HEK293T (cell line): Measurements from ENCODE around the gene NDE1.
A peak's percentile ranks its signal among the peaks of the same experiment; 100 is the strongest.
"Not testable (repeated sequence)": the region's sequence is repeated elsewhere in the genome, so short reads cannot be mapped to it uniquely, and the experiment has no call there.

ENCODE experiments used
- CTCF ChIA-PET: fragments of 350-600 bp; formaldehyde crosslinking; extraction: SDS; loops from one replicate; lab custom pipeline; 2021; ENCODE audit warnings: antibody characterized with exemption, inconsistent platforms; lab: Yijun Ruan, JAX
- POLR2A ChIA-PET: fragments of 350-600 bp; formaldehyde crosslinking; extraction: SDS; loops from one replicate; lab custom pipeline; 2020; ENCODE audit warnings: antibody characterized with exemption, inconsistent platforms; lab: Yijun Ruan, JAX
- DNase-seq: peaks from one replicate; pipeline ENCODE4 v3.0.0; 2012; ENCODE audit warnings: mixed read lengths; ENCODE audit errors: extremely low spot score
- ARNT ChIP-seq: fragments of 450-650 bp; IDR thresholded peaks from 2 replicates; pipeline ENCODE4 v1.6.1; 2017; ENCODE audit warnings: mild to moderate bottlenecking
- BHLHE40 ChIP-seq: fragments of 450-650 bp; IDR thresholded peaks from 2 replicates; pipeline ENCODE4 v1.6.1; 2016; ENCODE audit warnings: mild to moderate bottlenecking, moderate library complexity, borderline replicate concordance
- CTBP1 ChIP-seq: fragments of 450-650 bp; IDR thresholded peaks from 2 replicates; pipeline ENCODE4 v1.6.1; 2016; ENCODE audit warnings: borderline replicate concordance
- ELF4 ChIP-seq: fragments of 450-650 bp; IDR thresholded peaks from 2 replicates; pipeline ENCODE4 v1.6.1; 2017; ENCODE audit warnings: antibody characterized with exemption
- FOXA1 ChIP-seq: fragments of 450-650 bp; IDR thresholded peaks from 2 replicates; pipeline ENCODE4 v1.6.1; 2016; ENCODE audit warnings: mild to moderate bottlenecking
- FOXK2 ChIP-seq: fragments of 450-650 bp; IDR thresholded peaks from 2 replicates; pipeline ENCODE4 v1.6.1; 2016; ENCODE audit warnings: mild to moderate bottlenecking
- FOXM1 ChIP-seq: fragments of 450-650 bp; IDR thresholded peaks from 2 replicates; pipeline ENCODE4 v1.6.1; 2017; ENCODE audit warnings: mild to moderate bottlenecking, borderline replicate concordance
- HDGF ChIP-seq: fragments of 450-650 bp; IDR thresholded peaks from 2 replicates; pipeline ENCODE4 v1.6.1; 2017; ENCODE audit warnings: antibody characterized with exemption, borderline replicate concordance
- L3MBTL2 ChIP-seq: fragments of 450-650 bp; conservative IDR thresholded peaks from 2 replicates; pipeline ENCODE4 v1.6.1; 2016; ENCODE audit warnings: mild to moderate bottlenecking
- LEF1 ChIP-seq: fragments of 450-650 bp; IDR thresholded peaks from 2 replicates; pipeline ENCODE4 v1.6.1; 2017; ENCODE audit warnings: mild to moderate bottlenecking, borderline replicate concordance
- NFRKB ChIP-seq: fragments of 450-650 bp; IDR thresholded peaks from 2 replicates; pipeline ENCODE4 v1.6.1; 2016; ENCODE audit warnings: mild to moderate bottlenecking, moderate library complexity
- PKNOX1 ChIP-seq: fragments of 450-650 bp; IDR thresholded peaks from 2 replicates; pipeline ENCODE4 v1.6.1; 2016
- SP1 ChIP-seq: fragments of 450-650 bp; IDR thresholded peaks from 2 replicates; pipeline ENCODE4 v1.6.1; 2017
- SUZ12 ChIP-seq: fragments of 450-650 bp; IDR thresholded peaks from 2 replicates; pipeline ENCODE4 v1.6.1; 2016; ENCODE audit warnings: mild to moderate bottlenecking
- TARDBP ChIP-seq: fragments of 450-650 bp; IDR thresholded peaks from 2 replicates; pipeline ENCODE4 v1.6.1; 2016
- ZNF384 ChIP-seq: fragments of 450-650 bp; IDR thresholded peaks from 2 replicates; pipeline ENCODE4 v1.6.1; 2016

The NDE1 gene

GRCh38 chr16:15647294-15648014, 2.6 kb upstream of the NDE1 start:
- ChIA-PET CTCF (no interaction called here), POLR2A (no interaction called here)
- DNase-seq, result no peak
- TF ChIP-seq FOXK2, result no peak

GRCh38 chr16:15648135-15648730, 1.8 kb upstream of the NDE1 start:
- no peak for DNase-seq
- POLR2A ChIA-PET, result no interaction called here
- TF ChIP-seq FOXA1, result no peak
- TF ChIP-seq FOXM1, result no peak
- TF ChIP-seq SP1, result no peak
- TF ChIP-seq ELF4, result no peak
- TF ChIP-seq ZNF384, result no peak
- TF ChIP-seq FOXK2, result no peak
- no peak for TF ChIP-seq ARNT
- no peak for TF ChIP-seq LEF1
- no peak for TF ChIP-seq BHLHE40
- TF ChIP-seq L3MBTL2, result no peak
- TF ChIP-seq PKNOX1, result no peak
- no peak for TF ChIP-seq TARDBP
- TF ChIP-seq SUZ12, result no peak
- CTCF ChIA-PET, result no interaction called here

- POLR2A ChIA-PET, DNase-seq: not testable (repeated sequence)
- CTCF ChIA-PET, result interaction anchor here (1.1 kb wide), 1 partner anchor 160 kb away, joined by 7 read pairs; no protein-coding TSS in a partner anchor
- TF ChIP-seq TARDBP, result 0 out of 2 replicates have a peak, but pooled peaks have one; percentile 22
Measured at GRCh38 chr16:15649311-15649710, 734 bp upstream of the NDE1 start.

GRCh38 chr16:15649727-15650018, 372 bp upstream of the NDE1 start:
- CTCF ChIA-PET, result interaction anchor here (1.1 kb wide), 1 partner anchor 161 kb away, joined by 7 read pairs; no protein-coding TSS in a partner anchor
- POLR2A ChIA-PET, result no interaction called here
- DNase-seq, result no peak
- no peak for TF ChIP-seq BHLHE40
- TF ChIP-seq LEF1, result no peak
- TF ChIP-seq CTBP1, result no peak
- TF ChIP-seq ZNF384, result no peak
- no peak for TF ChIP-seq L3MBTL2
- no peak for TF ChIP-seq FOXA1
- TF ChIP-seq ARNT, result no peak
- TF ChIP-seq SP1, result no peak
- no peak for TF ChIP-seq HDGF
- no peak for TF ChIP-seq ELF4
- TF ChIP-seq FOXM1, result no peak
- TF ChIP-seq TARDBP, result no peak
- TF ChIP-seq PKNOX1, result no peak
- TF ChIP-seq NFRKB, result no peak

- DNase-seq, result peak; percentile 19
- TF ChIP-seq HDGF (no peak), L3MBTL2 (0 out of 2 replicates have a peak, but pooled peaks have one; percentile 29)
- ChIA-PET POLR2A (interaction anchor here (0.8 to 1.5 kb wide), 2 partner anchors 9 to 10 kb away, joined by 3 read pairs; no protein-coding TSS in a partner anchor), CTCF (interaction anchor here (0.8 kb wide), 1 partner anchor 32 kb away, joined by 3 read pairs; no protein-coding TSS in a partner anchor)
Measured at GRCh38 chr16:15650698-15651171, 690 bp downstream of the NDE1 start.

GRCh38 chr16:15652293-15653001, 2.4 kb downstream of the NDE1 start:
- ChIA-PET POLR2A (interaction anchor here (0.7 to 1.5 kb wide), 4 partner anchors 7 to 19 kb away, joined by 3 to 4 read pairs (median 4); partner anchors contain the start of gene MARF1), CTCF (no interaction called here)
- no peak for TF ChIP-seq FOXM1
- DNase-seq, result no peak

GRCh38 chr16:15653227-15653626, 3.2 kb downstream of the NDE1 start:
- ChIA-PET POLR2A (interaction anchor here (0.7 to 1.2 kb wide), 3 partner anchors 9 to 19 kb away, joined by 3 to 4 read pairs (median 4); partner anchors contain the start of gene MARF1), CTCF (no interaction called here)
- TF ChIP-seq NFRKB (no peak), BHLHE40 (no peak), CTBP1 (no peak), ZNF384 (no peak), TARDBP (no peak), ELF4 (no peak), FOXA1 (no peak), PKNOX1 (no peak), FOXK2 (no peak), FOXM1 (no peak), L3MBTL2 (no peak), SP1 (no peak), SUZ12 (no peak), HDGF (no peak), ARNT (no peak), LEF1 (no peak)
- no peak for DNase-seq
